Gastroesophageal sphincter (tissue), 4 donors: Measurements from ENCODE around the gene ASB2. TPM values are rescaled to one million over a fixed set of nuclear protein-coding genes. Genes with fewer than 3 reads are reported as not detected.

Source experiments
- ATAC-seq: fragments of 150-250 bp; one replicate; pipeline ENCODE4 v1.9.1; 2016; ENCODE audit warnings: mild to moderate bottlenecking, moderate library complexity
- H3K27ac ChIP-seq, 4 donors: fragments of 200-600 bp; sonication (generic) in 3 of 4; 1 replicate in 3 of 4; 2 replicates in 1 of 4; pipeline ENCODE4 v1.5.1; 2016 to 2019
- H3K27me3 ChIP-seq: fragments of 200-600 bp; sonication (generic); one replicate; pipeline ENCODE4 v1.5.1; 2019
- H3K36me3 ChIP-seq, 2 donors: fragments of 200-600 bp; sonication (generic); one replicate each; pipeline ENCODE4 v1.5.1; 2019; ENCODE audit warnings: control low read depth in 1 of 2
- H3K4me1 ChIP-seq, 3 donors: fragments of 200-600 bp; sonication (generic); 1 replicate in 2 of 3; 2 replicates in 1 of 3; pipeline ENCODE4 v1.5.1; 2016 to 2019; ENCODE audit warnings: control low read depth in 2 of 3
- H3K4me3 ChIP-seq, 2 donors: fragments of 200-600 bp; sonication (generic); one replicate each; pipeline ENCODE4 v1.5.1; 2019; ENCODE audit warnings: mild to moderate bottlenecking in 1 of 2, moderate library complexity in 1 of 2
- H3K9me3 ChIP-seq, 3 donors: fragments of 200-600 bp; sonication (generic); one replicate each; pipeline ENCODE4 v1.5.1; 2017 to 2019; ENCODE audit warnings: control low read depth in 2 of 3
- EP300 ChIP-seq: sonication (generic); formaldehyde crosslinking; IDR thresholded peaks from one replicate; pipeline ENCODE4 v1.6.1; 2017; ENCODE audit warnings: antibody characterized with exemption, mild to moderate bottlenecking
- POLR2A ChIP-seq, 2 donors: fragments of 450-650 bp; IDR thresholded peaks; one replicate each; pipeline ENCODE4 v1.6.1; 2017; ENCODE audit warnings: antibody characterized with exemption in 2 of 2, mild to moderate bottlenecking in 2 of 2, moderate library complexity in 1 of 2
- POLR2AphosphoS5 ChIP-seq: sonication (generic); formaldehyde crosslinking; IDR thresholded peaks from one replicate; pipeline ENCODE4 v1.6.1; 2017; ENCODE audit warnings: antibody characterized with exemption
- WGBS, 2 donors: methylation state at CpG; one replicate each; pipeline ENCODE4 v1.1.5; 2018; ENCODE audit warnings: low coverage in 1 of 2; 5-methylcytosine and 5-hydroxymethylcytosine counted together
- total RNA-seq, 4 donors: library from RNA; depleted of rRNA; stranded (reverse); fragments of >200 nt; gene quantifications; one replicate each; pipeline ENCODE4 v1.1.0, GENCODE V29; 2016
- TF ChIP-seq, protein P1 (sequence below), 4 experiments: fragments of 200-600 bp in 2 of 4; fragments of 450-650 bp in 2 of 4; sonication (generic) in 1 of 4; IDR thresholded peaks; one replicate each; pipeline ENCODE4 v1.5.1; 2017 to 2019; ENCODE audit warnings: antibody characterized with exemption in 4 of 4, mild to moderate bottlenecking in 2 of 4, moderate library complexity in 2 of 4

Gene ASB2
- total RNA-seq, 4 donors from 2014 or later: 118 to 208 (median 120) TPM

DNA sequence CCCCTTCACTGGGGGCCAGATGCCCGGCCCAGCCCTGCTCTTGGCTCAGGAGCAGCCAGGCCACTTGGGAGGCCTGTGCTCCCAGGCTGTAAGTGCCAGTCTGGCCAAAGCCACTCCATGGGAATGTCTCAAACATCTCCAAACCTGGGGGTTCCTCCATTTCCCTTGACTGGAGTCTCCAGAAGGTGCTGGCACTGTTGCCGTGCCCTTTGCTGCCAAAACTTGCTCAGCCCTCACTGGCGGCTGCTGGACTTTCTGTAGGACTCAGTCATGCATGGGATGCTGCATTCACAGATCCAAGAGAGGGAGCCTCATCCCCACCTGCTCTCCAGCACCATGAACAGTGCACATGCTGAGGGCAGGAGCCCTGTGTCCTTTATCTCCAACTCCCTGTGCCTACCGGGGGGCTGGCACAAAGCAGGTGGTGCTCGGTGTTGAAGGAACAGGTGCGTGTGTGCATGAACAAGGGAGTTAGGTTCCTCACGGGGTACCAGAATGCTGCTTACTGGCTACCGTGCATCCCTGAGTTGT, 40.1 kb upstream of the ASB2 start:
- Histone ChIP-seq H3K27ac (no peak overlapping the region), H3K4me1 (peaks cover 0 to 4% (median 0%) of the 10 kb centered on the region in 3 donors), H3K27me3 (no peaks in the 10 kb centered on the region), H3K36me3 (no peaks in the 10 kb centered on the region), H3K9me3 (no peaks in the 10 kb centered on the region), H3K4me3 (no peak overlapping the region)
- 94% methylated on average over 5 of the region's 8 CpGs; no CpG with 5 or more reads in 1 of the 2 donors for WGBS, 2 donors
- TF ChIP-seq POLR2AphosphoS5 (no peak), POLR2A (IDR thresholded peaks at IDR 0.05) (no peak), EP300 (no peak)
- TF ChIP-seq, protein P1, sequence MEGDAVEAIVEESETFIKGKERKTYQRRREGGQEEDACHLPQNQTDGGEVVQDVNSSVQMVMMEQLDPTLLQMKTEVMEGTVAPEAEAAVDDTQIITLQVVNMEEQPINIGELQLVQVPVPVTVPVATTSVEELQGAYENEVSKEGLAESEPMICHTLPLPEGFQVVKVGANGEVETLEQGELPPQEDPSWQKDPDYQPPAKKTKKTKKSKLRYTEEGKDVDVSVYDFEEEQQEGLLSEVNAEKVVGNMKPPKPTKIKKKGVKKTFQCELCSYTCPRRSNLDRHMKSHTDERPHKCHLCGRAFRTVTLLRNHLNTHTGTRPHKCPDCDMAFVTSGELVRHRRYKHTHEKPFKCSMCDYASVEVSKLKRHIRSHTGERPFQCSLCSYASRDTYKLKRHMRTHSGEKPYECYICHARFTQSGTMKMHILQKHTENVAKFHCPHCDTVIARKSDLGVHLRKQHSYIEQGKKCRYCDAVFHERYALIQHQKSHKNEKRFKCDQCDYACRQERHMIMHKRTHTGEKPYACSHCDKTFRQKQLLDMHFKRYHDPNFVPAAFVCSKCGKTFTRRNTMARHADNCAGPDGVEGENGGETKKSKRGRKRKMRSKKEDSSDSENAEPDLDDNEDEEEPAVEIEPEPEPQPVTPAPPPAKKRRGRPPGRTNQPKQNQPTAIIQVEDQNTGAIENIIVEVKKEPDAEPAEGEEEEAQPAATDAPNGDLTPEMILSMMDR (IDR thresholded peaks at IDR 0.05): no peak
- peak; percentile 25 for ATAC-seq

DNA sequence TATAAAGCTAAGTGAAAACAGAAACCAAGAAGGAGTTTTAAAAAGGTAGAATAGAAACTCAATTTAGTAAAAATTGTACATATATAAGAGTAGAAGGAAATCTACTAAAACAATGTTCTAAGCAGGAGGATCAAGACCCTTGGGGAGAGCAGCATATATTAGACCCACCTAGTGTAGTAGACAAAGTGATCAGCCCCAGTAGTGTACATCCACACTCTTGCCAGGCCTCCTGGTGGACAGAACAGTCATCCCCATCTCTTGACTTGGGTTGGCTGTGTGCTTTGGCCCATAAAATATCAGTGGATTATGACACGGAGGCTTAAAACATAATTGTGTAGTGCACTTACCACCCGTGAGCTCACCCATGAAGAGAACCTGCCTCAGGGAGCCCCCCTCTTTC, 38.9 kb upstream of the ASB2 start:
- no peak for ATAC-seq
- Histone ChIP-seq H3K36me3 (no peaks in the 10 kb centered on the region), H3K4me1 (peaks cover 0 to 5% (median 0%) of the 10 kb centered on the region in 3 donors), H3K9me3 (no peaks in the 10 kb centered on the region), H3K27ac (no peak overlapping the region), H3K4me3 (no peak overlapping the region), H3K27me3 (no peaks in the 10 kb centered on the region)
- WGBS, 2 donors: no CpG with 5 or more reads among the region's 2 CpGs
- TF ChIP-seq EP300: no peak
- no peak for TF ChIP-seq POLR2AphosphoS5
- TF ChIP-seq, protein P1 (IDR thresholded peaks at IDR 0.05): no peak
- TF ChIP-seq POLR2A (IDR thresholded peaks at IDR 0.05): no peak

DNA sequence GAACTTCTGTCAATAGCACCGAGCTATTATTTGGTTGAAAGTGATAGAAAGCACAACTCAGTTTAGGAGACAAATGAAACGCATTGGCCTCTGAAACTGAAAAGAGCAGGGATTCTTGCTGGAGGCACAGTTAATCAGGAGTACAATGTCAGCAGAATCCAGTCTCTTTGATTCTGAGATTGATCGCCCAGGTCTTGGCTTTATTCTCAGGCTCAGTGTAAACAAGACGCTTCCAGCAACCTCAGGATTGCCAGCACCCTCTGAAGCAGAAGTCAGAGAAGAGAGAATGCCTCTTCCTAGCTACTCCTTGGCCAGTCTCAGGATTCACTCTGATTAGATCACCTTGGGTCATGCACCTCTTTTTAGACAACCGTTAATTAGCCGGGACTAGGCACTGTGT, 38.0 kb upstream of the ASB2 start:
- Histone ChIP-seq H3K4me1 (peaks cover 0 to 13% (median 0%) of the 10 kb centered on the region in 3 donors), H3K36me3 (no peaks in the 10 kb centered on the region), H3K4me3 (no peak overlapping the region), H3K27me3 (no peaks in the 10 kb centered on the region), H3K9me3 (no peaks in the 10 kb centered on the region), H3K27ac (no peak overlapping the region)
- WGBS, 2 donors: 66 to 70% methylated on average over 2 to 4 of the region's 6 CpGs
- ATAC-seq: no peak
- TF ChIP-seq POLR2A (IDR thresholded peaks at IDR 0.05) (no peak), POLR2AphosphoS5 (no peak), EP300 (no peak)
- TF ChIP-seq, protein P1 (IDR thresholded peaks at IDR 0.05): no peak

DNA sequence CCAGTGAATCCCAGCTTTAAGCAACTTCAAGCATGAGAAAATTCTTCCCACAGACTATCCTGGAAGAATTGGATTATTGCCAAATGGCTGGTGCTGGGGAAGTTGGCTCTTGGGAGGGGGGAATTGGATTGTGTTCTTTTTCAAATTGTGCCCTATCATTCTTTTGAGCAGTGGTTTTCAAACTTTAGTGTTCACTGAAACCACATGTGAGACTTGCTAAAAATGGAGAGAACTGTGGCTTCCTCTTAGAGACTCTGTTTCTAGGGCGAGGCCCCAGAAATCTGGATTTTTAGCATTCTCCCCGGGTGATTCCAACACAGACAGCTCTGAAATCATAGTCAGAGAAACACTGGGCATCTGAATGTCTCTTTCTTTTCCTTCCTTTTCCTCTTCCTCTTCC, 35.4 kb upstream of the ASB2 start:
- WGBS, 2 donors: 58 to 67% methylated on average over 2 of the region's 2 CpGs
- no peak overlapping the region for H3K27ac ChIP-seq
- no peaks in the 10 kb centered on the region for H3K36me3 ChIP-seq
- no peaks in the 10 kb centered on the region for H3K9me3 ChIP-seq
- TF ChIP-seq POLR2A (IDR thresholded peaks at IDR 0.05): no peak
- TF ChIP-seq, protein P1 (IDR thresholded peaks at IDR 0.05): no peak
- TF ChIP-seq POLR2AphosphoS5: no peak
- no peak for TF ChIP-seq EP300
- no peak overlapping the region for H3K4me3 ChIP-seq
- no peaks in the 10 kb centered on the region for H3K27me3 ChIP-seq
- ATAC-seq: no peak
- peaks cover 0 to 13% (median 0%) of the 10 kb centered on the region in 3 donors for H3K4me1 ChIP-seq

DNA sequence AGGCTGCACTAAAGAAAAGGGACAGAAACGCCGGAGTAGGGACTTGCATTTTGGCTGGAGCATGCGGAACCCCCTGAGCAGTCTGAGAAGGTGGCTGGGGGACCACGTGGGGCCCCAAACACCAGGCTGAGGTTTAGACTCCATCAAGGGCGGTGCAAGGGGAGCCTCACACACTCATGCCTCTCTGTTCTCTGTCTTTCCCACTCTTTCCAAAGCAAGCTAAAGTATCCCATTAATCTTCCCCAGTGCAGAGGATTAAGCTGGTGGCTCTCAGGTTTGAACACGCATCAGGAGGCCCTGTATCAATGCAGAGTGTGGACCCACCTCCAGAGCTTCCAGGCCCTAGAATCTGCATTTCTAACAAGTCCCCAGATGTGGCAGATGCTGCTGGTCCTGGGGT, 34.3 kb upstream of the ASB2 start:
- 91 to 100% methylated on average over 5 of the region's 6 CpGs for WGBS, 2 donors
- H3K4me3 ChIP-seq: no peak overlapping the region
- no peak overlapping the region for H3K27ac ChIP-seq
- no peak for ATAC-seq
- H3K4me1 ChIP-seq: peaks cover 0 to 13% (median 0%) of the 10 kb centered on the region in 3 donors
- no peaks in the 10 kb centered on the region for H3K27me3 ChIP-seq
- no peaks in the 10 kb centered on the region for H3K9me3 ChIP-seq
- no peaks in the 10 kb centered on the region for H3K36me3 ChIP-seq
- TF ChIP-seq EP300 (no peak), POLR2AphosphoS5 (no peak), POLR2A (IDR thresholded peaks at IDR 0.05) (no peak)
- TF ChIP-seq, protein P1 (IDR thresholded peaks at IDR 0.05): no peak
